RWPE1 (cell line): ENCODE measurements around the gene GSTCD.

Source experiments
- CTCF ChIA-PET: fragments of 350-600 bp; sonication (Branson Sonifier 250); formaldehyde crosslinking; extraction: SDS; loops from one replicate; lab custom pipeline; 2021; lab: Yijun Ruan, JAX
- POLR2A ChIA-PET: fragments of 400-600 bp; formaldehyde crosslinking; extraction: SDS; loops from one replicate; lab custom pipeline; 2020; ENCODE audit warnings: antibody characterized with exemption; ENCODE audit not compliant: low non-redundant PET; lab: Yijun Ruan, JAX
- DNase-seq: peaks from one replicate; pipeline ENCODE4 v3.0.0; 2012; ENCODE audit warnings: low spot score
- H3K27ac ChIP-seq: fragments of 450-650 bp; 2 replicates; pipeline ENCODE4 v1.5.1; 2017
- CTCF ChIP-seq: fragments of 450-650 bp; conservative IDR thresholded peaks from 2 replicates; pipeline ENCODE4 v1.5.1; 2017; ENCODE audit warnings: low read depth, mild to moderate bottlenecking

Gene GSTCD

GRCh38 chr4:105815701-105816100 lies 107.1 kb downstream of the GSTCD start:
- DNase-seq, result no peak
- no peak overlapping the region for H3K27ac ChIP-seq
- no peak for TF ChIP-seq CTCF
- ChIA-PET CTCF (interaction anchor here (0.7 kb wide), 1 partner anchor 585 kb away, joined by 3 read pairs; no protein-coding TSS in a partner anchor), POLR2A (no interaction called here)

GRCh38 chr4:105822061-105822460 lies 113.5 kb downstream of the GSTCD start:
- no peak overlapping the region for H3K27ac ChIP-seq
- DNase-seq, result no peak
- ChIA-PET POLR2A (no interaction called here), CTCF (no interaction called here)
- no peak for TF ChIP-seq CTCF

- ChIA-PET POLR2A (no interaction called here), CTCF (interaction anchor here (0.6 kb wide), 1 partner anchor 373 kb away, joined by 5 read pairs; no protein-coding TSS in a partner anchor)
- no peak for TF ChIP-seq CTCF
- DNase-seq, result no peak
- no peak overlapping the region for H3K27ac ChIP-seq
Measured at GRCh38 chr4:105828074-105828473, 119.5 kb downstream of the GSTCD start.

- DNase-seq, result no peak
- H3K27ac ChIP-seq, result no peak overlapping the region
- POLR2A ChIA-PET, result no interaction called here
- TF ChIP-seq CTCF, result no peak
- CTCF ChIA-PET, result no interaction called here
Measured at GRCh38 chr4:105831189-105831588, 122.6 kb downstream of the GSTCD start.

GRCh38 chr4:105835177-105835576 lies 126.6 kb downstream of the GSTCD start:
- TF ChIP-seq CTCF, result no peak
- DNase-seq, result no peak
- ChIA-PET CTCF (no interaction called here), POLR2A (no interaction called here)
- H3K27ac ChIP-seq, result no peak overlapping the region

- H3K27ac ChIP-seq, result no peak overlapping the region
- CTCF ChIA-PET, result no interaction called here
- POLR2A ChIA-PET, result no interaction called here
- DNase-seq, result no peak
- TF ChIP-seq CTCF, result no peak
Measured at GRCh38 chr4:105836537-105836936, 128.0 kb downstream of the GSTCD start.

GRCh38 chr4:105837037-105837436 lies 128.5 kb downstream of the GSTCD start:
- no peak for TF ChIP-seq CTCF
- CTCF ChIA-PET, result no interaction called here
- H3K27ac ChIP-seq, result no peak overlapping the region
- DNase-seq, result no peak
- POLR2A ChIA-PET, result no interaction called here
